ENCODE measurements around the gene REPS2.

Gene REPS2

DNA sequence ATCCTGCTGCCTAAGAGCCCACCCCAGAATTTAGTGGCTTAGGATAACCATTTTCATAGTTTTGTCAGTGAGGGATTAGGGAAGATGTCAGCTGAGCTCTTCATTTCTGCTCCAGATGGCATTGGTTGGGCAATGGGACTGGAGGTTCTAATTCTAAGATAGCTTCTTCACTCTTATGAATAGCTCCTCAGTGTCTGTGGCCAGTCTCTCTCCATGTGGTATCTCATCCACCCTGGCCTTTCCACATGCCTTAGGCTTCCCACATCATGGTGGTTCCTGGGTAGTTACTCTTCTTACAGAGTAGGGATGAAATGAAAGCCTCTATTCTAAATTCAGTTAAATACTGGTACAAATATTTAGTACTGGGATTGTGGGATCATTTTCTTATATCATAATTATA lies 31.3 kb downstream of the REPS2 start:
- TF ChIP-seq, protein P1, sequence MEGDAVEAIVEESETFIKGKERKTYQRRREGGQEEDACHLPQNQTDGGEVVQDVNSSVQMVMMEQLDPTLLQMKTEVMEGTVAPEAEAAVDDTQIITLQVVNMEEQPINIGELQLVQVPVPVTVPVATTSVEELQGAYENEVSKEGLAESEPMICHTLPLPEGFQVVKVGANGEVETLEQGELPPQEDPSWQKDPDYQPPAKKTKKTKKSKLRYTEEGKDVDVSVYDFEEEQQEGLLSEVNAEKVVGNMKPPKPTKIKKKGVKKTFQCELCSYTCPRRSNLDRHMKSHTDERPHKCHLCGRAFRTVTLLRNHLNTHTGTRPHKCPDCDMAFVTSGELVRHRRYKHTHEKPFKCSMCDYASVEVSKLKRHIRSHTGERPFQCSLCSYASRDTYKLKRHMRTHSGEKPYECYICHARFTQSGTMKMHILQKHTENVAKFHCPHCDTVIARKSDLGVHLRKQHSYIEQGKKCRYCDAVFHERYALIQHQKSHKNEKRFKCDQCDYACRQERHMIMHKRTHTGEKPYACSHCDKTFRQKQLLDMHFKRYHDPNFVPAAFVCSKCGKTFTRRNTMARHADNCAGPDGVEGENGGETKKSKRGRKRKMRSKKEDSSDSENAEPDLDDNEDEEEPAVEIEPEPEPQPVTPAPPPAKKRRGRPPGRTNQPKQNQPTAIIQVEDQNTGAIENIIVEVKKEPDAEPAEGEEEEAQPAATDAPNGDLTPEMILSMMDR (conservative IDR thresholded peaks at IDR 0.05; ENCODE audit: low read depth, low read length): no peak
- no peak overlapping the region for H3K4me3 ChIP-seq (ENCODE audit: low read depth, low read length)
- no peak for DNase-seq (ENCODE audit: low read depth)

GRCh38 chrX:16978193-16978984 lies 31.9 kb downstream of the REPS2 start:
- TF ChIP-seq, protein P1 (conservative IDR thresholded peaks at IDR 0.05; ENCODE audit: low read depth, low read length): no peak
- no peak for DNase-seq (ENCODE audit: low read depth)
- H3K4me3 ChIP-seq (ENCODE audit: low read depth, low read length): no peak overlapping the region

- peak; percentile 5 for DNase-seq (ENCODE audit: low read depth)
- TF ChIP-seq, protein P1 (conservative IDR thresholded peaks at IDR 0.05; ENCODE audit: low read depth, low read length): no peak
- no peak overlapping the region for H3K4me3 ChIP-seq (ENCODE audit: low read depth, low read length)
These were observed 32.8 kb downstream of the REPS2 start for GRCh38 chrX:16979226-16979625.

GRCh38 chrX:16981209-16981608 lies 34.8 kb downstream of the REPS2 start:
- DNase-seq (ENCODE audit: low read depth): no peak
- TF ChIP-seq, protein P1 (conservative IDR thresholded peaks at IDR 0.05; ENCODE audit: low read depth, low read length): no peak
- no peak overlapping the region for H3K4me3 ChIP-seq (ENCODE audit: low read depth, low read length)

GRCh38 chrX:16981980-16982379 lies 35.5 kb downstream of the REPS2 start:
- H3K4me3 ChIP-seq (ENCODE audit: low read depth, low read length): no peak overlapping the region
- DNase-seq (ENCODE audit: low read depth): no peak
- TF ChIP-seq, protein P1 (conservative IDR thresholded peaks at IDR 0.05; ENCODE audit: low read depth, low read length): no peak

DNA sequence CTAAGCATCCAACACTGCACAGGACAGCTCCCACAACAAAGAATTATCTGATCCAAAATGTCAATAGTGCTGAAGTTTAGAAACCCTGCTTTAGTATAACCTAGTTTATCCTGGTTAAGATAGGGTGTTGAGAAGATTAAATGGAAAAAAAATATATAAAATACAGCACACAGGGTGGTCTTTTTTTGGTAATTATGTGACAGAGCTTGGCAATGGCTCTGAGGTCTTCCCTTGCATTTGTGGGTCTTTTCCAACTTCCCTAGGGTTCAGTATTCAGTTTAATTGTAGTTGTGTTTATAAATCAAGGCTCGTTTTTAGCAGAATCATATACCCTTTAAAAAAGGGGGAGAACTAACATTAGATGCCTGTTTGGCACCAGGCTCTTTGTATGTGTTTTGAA lies 36.6 kb downstream of the REPS2 start:
- H3K4me3 ChIP-seq (ENCODE audit: low read depth, low read length): no peak overlapping the region
- no peak for DNase-seq (ENCODE audit: low read depth)
- TF ChIP-seq, protein P1 (conservative IDR thresholded peaks at IDR 0.05; ENCODE audit: low read depth, low read length): no peak

DNA sequence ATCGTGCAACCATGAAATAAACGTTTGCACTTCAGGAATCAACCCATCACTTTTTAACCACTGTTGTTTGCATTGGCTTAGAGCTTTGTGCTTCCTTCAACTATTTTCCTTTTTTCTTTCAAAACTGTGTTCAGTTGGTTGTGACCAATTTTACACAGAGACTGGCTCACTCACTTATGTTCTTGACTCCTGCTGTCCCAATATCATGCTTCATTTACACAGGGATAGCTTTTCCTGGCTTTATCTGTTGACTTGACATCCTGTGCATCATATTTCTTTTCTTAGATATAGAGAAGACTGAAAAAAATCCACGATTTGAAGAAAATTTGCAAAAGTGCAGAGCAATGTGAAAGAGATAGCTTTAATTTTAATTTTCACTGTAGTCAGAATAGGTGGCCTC lies 38.8 kb downstream of the REPS2 start:
- TF ChIP-seq, protein P1 (conservative IDR thresholded peaks at IDR 0.05; ENCODE audit: low read depth, low read length): no peak
- no peak for DNase-seq (ENCODE audit: low read depth)

More for the DNA sequence above, 38.8 kb downstream of the REPS2 start:
- H3K4me3 ChIP-seq (ENCODE audit: low read depth, low read length): no peak overlapping the region
